IMR-90 (cell line): ENCODE results near the gene GAS7. TPM values are rescaled to one million over a fixed set of nuclear protein-coding genes. Genes with fewer than 3 reads are reported as not detected.

Experiments used
- ATAC-seq: fragments of 200-7000 bp; cut with Tn5 transposase; 2 replicates; pipeline ENCODE4 v1.9.1; 2020; ENCODE audit warnings: low read depth, mild to moderate bottlenecking, moderate library complexity
- BruUV-seq: library from RNA; stranded (reverse); fragments of 400-500 nt; replicated peaks from 2 replicates; lab custom pipeline; 2021; lab: Mats Ljungman, UMichigan
- CTCF ChIA-PET: fragments of 300-600 bp; formaldehyde crosslinking; extraction: SDS; loops from one replicate; lab custom pipeline; 2021; ENCODE audit warnings: antibody characterized with exemption; lab: Yijun Ruan, JAX
- POLR2A ChIA-PET: fragments of 300-600 bp; sonication (Branson Sonifier 250); formaldehyde crosslinking; loops from one replicate; lab custom pipeline; 2022; ENCODE audit warnings: antibody characterized with exemption; ENCODE audit not compliant: unreplicated experiment; lab: Charles Lee
- DNase-seq: peaks from one replicate; pipeline ENCODE4 v3.0.0; 2013
- H2AFZ ChIP-seq: replicated peaks from 2 replicates; pipeline ENCODE3; 2013; ENCODE audit warnings: low read length, mild to moderate bottlenecking; ENCODE audit not compliant: poor library complexity
- H2AK5ac ChIP-seq: 2 replicates; pipeline ENCODE4 v1.6.1; 2013; ENCODE audit warnings: low read depth, low read length, inconsistent platforms
- H2AK9ac ChIP-seq: replicated peaks from 2 replicates; pipeline ENCODE3; 2013; ENCODE audit warnings: mild to moderate bottlenecking, low read depth, low read length, moderate library complexity; ENCODE audit not compliant: poor library complexity
- H2BK120ac ChIP-seq: 2 replicates; pipeline ENCODE4 v1.6.1; 2013; ENCODE audit warnings: low read depth, low read length, inconsistent platforms
- H2BK15ac ChIP-seq: 3 replicates; pipeline ENCODE4 v1.6.1; 2013; ENCODE audit warnings: low read depth, low read length, inconsistent platforms
- H2BK20ac ChIP-seq: 2 replicates; pipeline ENCODE4 v1.6.1; 2013; ENCODE audit warnings: low read depth, mild to moderate bottlenecking, inconsistent platforms, low read length, moderate library complexity
- H2BK5ac ChIP-seq: 2 replicates; pipeline ENCODE4 v1.6.1; 2013; ENCODE audit warnings: mild to moderate bottlenecking, low read depth, low read length, inconsistent platforms; ENCODE audit not compliant: poor library complexity, severe bottlenecking
- H3K14ac ChIP-seq: replicated peaks from 2 replicates; pipeline ENCODE4 v1.6.1; 2013; ENCODE audit warnings: low read depth, low read length, inconsistent platforms
- H3K18ac ChIP-seq: 2 replicates; pipeline ENCODE4 v1.6.1; 2013; ENCODE audit warnings: low read depth, low read length, control low read depth
- H3K23ac ChIP-seq: 2 replicates; pipeline ENCODE4 v1.6.1; 2013; ENCODE audit warnings: low read depth, low read length, inconsistent platforms
- H3K27ac ChIP-seq: 2 replicates; pipeline ENCODE4 v1.5.1; 2013; ENCODE audit warnings: mild to moderate bottlenecking, control low read depth, low read length; ENCODE audit not compliant: insufficient read depth
- H3K27me3 ChIP-seq: 2 replicates; pipeline ENCODE4 v1.6.1; 2013; ENCODE audit warnings: low read length; ENCODE audit not compliant: control insufficient read depth, insufficient read depth
- H3K36me3 ChIP-seq: 2 replicates; pipeline ENCODE4 v1.6.1; 2013; ENCODE audit warnings: low read length, mixed read lengths; ENCODE audit not compliant: control insufficient read depth, insufficient read depth
- H3K4ac ChIP-seq: 2 replicates; pipeline ENCODE4 v1.6.1; 2013; ENCODE audit warnings: low read depth, low read length, inconsistent platforms
- H3K4me1 ChIP-seq: 2 replicates; pipeline ENCODE4 v1.6.1; 2013; ENCODE audit warnings: low read length, mixed read lengths; ENCODE audit not compliant: control insufficient read depth, insufficient read depth
- H3K4me2 ChIP-seq: 2 replicates; pipeline ENCODE4 v1.6.1; 2013; ENCODE audit warnings: low read depth, mild to moderate bottlenecking, control low read depth, low read length, moderate library complexity
- H3K4me3 ChIP-seq: 2 replicates; pipeline ENCODE4 v1.5.1; 2013; ENCODE audit warnings: low read depth, mild to moderate bottlenecking, control low read depth, low read length, moderate library complexity; ENCODE audit not compliant: insufficient read depth
- H3K56ac ChIP-seq: 2 replicates; pipeline ENCODE4 v1.6.1; 2013; ENCODE audit warnings: low read length, inconsistent platforms; ENCODE audit not compliant: insufficient read depth; ENCODE audit errors: extremely low read depth
- H3K79me1 ChIP-seq, 2 experiments: 2 replicates each; pipeline ENCODE4 v1.6.1; 2013; ENCODE audit warnings: low read length in 2 of 2, inconsistent platforms in 1 of 2, low read depth in 1 of 2
- H3K9ac ChIP-seq: 2 replicates; pipeline ENCODE4 v1.6.1; 2013; ENCODE audit warnings: low read depth, low read length, control low read depth
- H3K9me1 ChIP-seq: 2 replicates; pipeline ENCODE4 v1.6.1; 2013; ENCODE audit warnings: low read length, inconsistent platforms; ENCODE audit not compliant: insufficient read depth
- H3K9me3 ChIP-seq: 2 replicates; pipeline ENCODE4 v1.6.1; 2013; ENCODE audit warnings: low read length; ENCODE audit not compliant: control insufficient read depth, insufficient read depth
- H4K20me1 ChIP-seq: 2 replicates; pipeline ENCODE4 v1.6.1; 2013; ENCODE audit warnings: low read length, inconsistent platforms; ENCODE audit not compliant: insufficient read depth
- H4K5ac ChIP-seq: 2 replicates; pipeline ENCODE4 v1.6.1; 2013; ENCODE audit warnings: mild to moderate bottlenecking, low read depth, low read length, control low read depth
- H4K8ac ChIP-seq, 2 experiments: 2 replicates each; pipeline ENCODE4 v1.6.1; 2013; ENCODE audit warnings: low read depth in 2 of 2, low read length in 2 of 2, control low read depth in 1 of 2, inconsistent platforms in 1 of 2
- H4K91ac ChIP-seq: 2 replicates; pipeline ENCODE4 v1.6.1; 2013; ENCODE audit warnings: low read depth, low read length, inconsistent platforms; ENCODE audit not compliant: insufficient read depth
- BHLHE40 ChIP-seq: fragments of 150-350 bp; IDR thresholded peaks from 2 replicates; pipeline ENCODE4 v1.6.1; 2016; ENCODE audit warnings: mild to moderate bottlenecking, low read depth, low read length
- CEBPB ChIP-seq: IDR thresholded peaks from 2 replicates; pipeline ENCODE4 v1.6.1; 2012; ENCODE audit warnings: low read depth, low read length, improper control_type of control experiment
- RAD21 ChIP-seq: IDR thresholded peaks from 2 replicates; pipeline ENCODE4 v1.6.1; 2012; ENCODE audit warnings: low read length, improper control_type of control experiment
- WGBS, 2 experiments: methylation state at CpG; one replicate each; pipeline versions ENCODE4 v1.1.5 to v1.1.7; 2013; ENCODE audit warnings: missing lambda C conversion rate in 2 of 2; ENCODE audit not compliant: insufficient read length in 1 of 2; ENCODE audit errors: extremely low coverage in 2 of 2; 5-methylcytosine and 5-hydroxymethylcytosine counted together
- dilution Hi-C: fragments of 300-500 bp; cut with HindIII; formaldehyde crosslinking; loops from one replicate; pipeline ENCODE4 v1.14.3; 2018; ENCODE audit warnings: low sequenced_read_pairs; ENCODE audit not compliant: unreplicated experiment
- in situ Hi-C: fragments of 300-500 bp; cut with MboI; formaldehyde crosslinking; loops from 3 replicates; pipeline ENCODE4 v1.14.3; 2019; ENCODE audit warnings: low sequenced_read_pairs, inconsistent platforms, mixed read lengths
- intact Hi-C: fragments of 100-400 bp; cut with micrococcal nuclease; formaldehyde crosslinking; loops from 2 replicates; pipeline ENCODE4 v1.10.0; 2022
- polyA plus RNA-seq, 3 experiments: library from polyadenylated mRNA; depleted of rRNA; stranded (reverse); fragments of >200 nt; gene quantifications; 2 replicates each; pipeline ENCODE4 v1.2.3, GENCODE V29; 2012; ENCODE audit warnings: low replicate concordance in 1 of 3
- total RNA-seq: library from RNA; depleted of rRNA; stranded (reverse); fragments of >200 nt; gene quantifications from 2 replicates; pipeline ENCODE4 v1.2.3, GENCODE V29; 2012

GAS7 gene
- total and polyA plus RNA-seq, 2 of the 4 experiments (the other 2 are of a cell fraction) = 4.6 to 5.0 TPM

DNA sequence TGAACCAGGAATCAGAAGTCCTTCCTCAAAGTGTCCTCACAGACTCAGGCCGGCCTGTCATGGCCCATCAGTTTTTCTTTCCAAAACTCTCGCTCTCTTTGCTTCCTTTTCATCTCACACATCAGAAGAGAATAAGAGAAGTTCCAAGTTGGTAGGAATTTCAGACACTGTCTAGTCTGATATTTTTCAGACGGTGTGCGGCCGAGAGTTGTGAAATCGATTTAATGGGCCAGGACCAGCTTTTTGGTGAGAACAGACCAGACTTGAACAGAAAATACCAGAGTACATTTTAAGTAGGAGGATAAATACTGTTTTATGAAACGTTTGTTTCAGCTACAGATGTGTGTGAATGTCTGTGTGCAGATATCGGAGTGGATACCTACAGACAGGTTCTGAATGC, 268.5 kb downstream of the GAS7 start:
- Histone ChIP-seq H3K9me3 (no peaks in the 10 kb centered on the region; the same call in 1 of the 2 replicates), H3K23ac (no peak overlapping the region), H3K4me2 (no peak overlapping the region), H4K91ac (no peak overlapping the region), H3K79me1 (no peaks in the 10 kb centered on the region), H2BK120ac (peak overlapping the region; percentile 23; the same call in 1 of the 2 replicates), H2BK5ac (no peak overlapping the region), H3K14ac (no peak overlapping the region), H2BK20ac (no peak overlapping the region), H2BK15ac (no peak overlapping the region), H2AK5ac (no peak overlapping the region), H3K18ac (no peak overlapping the region), H4K20me1 (no peaks in the 10 kb centered on the region), H3K9ac (no peak overlapping the region), H3K9me1 (peaks cover 5% of the 10 kb centered on the region; the same call in 1 of the 2 replicates), H3K4me1 (peaks cover 5% of the 10 kb centered on the region; the same call in 1 of the 2 replicates), H3K4ac (no peak overlapping the region), H3K27ac (no peak overlapping the region; the same call in 1 of the 2 replicates), H2AK9ac (no peak overlapping the region), H3K56ac (no peak overlapping the region), H3K27me3 (no peaks in the 10 kb centered on the region), H3K4me3 (no peak overlapping the region), H4K8ac (no peak overlapping the region), H2AFZ (no peak overlapping the region), H4K5ac (no peak overlapping the region), H3K36me3 (peaks cover 3% of the 10 kb centered on the region; the same call in 1 of the 2 replicates)
- no peak for DNase-seq
- ATAC-seq = no peak
- no TSS peak for BruUV-seq
- 0 out of 2 replicates have a peak, but pooled peaks have one; percentile 19 for TF ChIP-seq CEBPB
- TF ChIP-seq BHLHE40 = no peak
- no peak for TF ChIP-seq RAD21
- in situ Hi-C loops = no loop called here
- intact Hi-C loops = loop anchor here (1.0 kb wide), 1 partner anchor 201 kb away; no protein-coding TSS in a partner anchor
- POLR2A ChIA-PET = no interaction called here
- dilution Hi-C loops = no loop called here
- CTCF ChIA-PET = interaction anchor here (1.4 to 2.9 kb wide), 3 partner anchors 29 to 688 kb away, joined by 3 to 9 read pairs (median 5); no protein-coding TSS in a partner anchor
- 88% methylated on average over 4 of the region's 8 CpGs; no CpG with 5 or more reads in 1 of the 2 experiments for WGBS, 2 experiments
